ENCODE measurements around the gene SH3BP4. TPM values are rescaled to one million over a fixed set of nuclear protein-coding genes. Genes with fewer than 3 reads are reported as not detected.

Gene SH3BP4
- total RNA-seq, 1 donor from 2014 or later = 67.6 TPM

DNA sequence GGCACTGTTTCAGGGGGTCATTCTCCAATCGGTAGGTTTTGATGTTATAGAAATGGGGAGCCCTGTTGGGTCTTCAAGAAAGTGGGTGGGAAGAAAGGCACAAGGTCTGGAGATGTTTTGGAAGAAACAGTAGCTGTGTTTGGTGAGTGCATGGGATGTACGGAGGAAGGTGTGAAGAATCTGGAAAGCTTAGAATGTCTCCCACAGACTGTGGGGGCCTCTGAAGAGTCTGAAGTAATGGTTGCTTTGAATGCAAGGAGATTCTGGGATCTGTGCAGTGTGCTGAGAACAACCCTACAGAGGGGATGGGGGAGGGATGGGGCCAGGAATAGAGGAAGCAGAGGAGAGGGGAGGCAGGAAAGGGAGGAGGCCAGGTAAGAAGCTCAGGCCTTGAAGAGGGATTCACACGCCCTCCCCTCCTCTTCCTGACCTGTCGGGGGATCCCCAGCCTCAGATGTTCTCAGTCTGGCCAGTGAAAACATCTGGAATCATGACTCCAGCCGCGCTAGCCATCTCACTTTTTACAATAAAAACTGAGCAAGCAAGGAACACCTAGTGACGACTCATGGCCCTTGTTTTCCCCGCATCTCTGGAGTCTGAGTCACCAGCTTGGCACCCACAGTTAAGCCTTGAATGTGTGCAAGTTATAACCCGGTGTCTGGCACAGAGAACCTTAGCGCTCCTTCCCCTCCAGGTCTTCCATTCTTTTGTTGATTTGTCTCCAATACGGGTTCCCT, 74.2 kb downstream of the SH3BP4 start:
- no peak overlapping the region for H3K4me3 ChIP-seq (ENCODE audit: low read depth, low read length)
- DNase-seq (ENCODE audit: low read depth) = peak; percentile 73
- TF ChIP-seq, protein P1, sequence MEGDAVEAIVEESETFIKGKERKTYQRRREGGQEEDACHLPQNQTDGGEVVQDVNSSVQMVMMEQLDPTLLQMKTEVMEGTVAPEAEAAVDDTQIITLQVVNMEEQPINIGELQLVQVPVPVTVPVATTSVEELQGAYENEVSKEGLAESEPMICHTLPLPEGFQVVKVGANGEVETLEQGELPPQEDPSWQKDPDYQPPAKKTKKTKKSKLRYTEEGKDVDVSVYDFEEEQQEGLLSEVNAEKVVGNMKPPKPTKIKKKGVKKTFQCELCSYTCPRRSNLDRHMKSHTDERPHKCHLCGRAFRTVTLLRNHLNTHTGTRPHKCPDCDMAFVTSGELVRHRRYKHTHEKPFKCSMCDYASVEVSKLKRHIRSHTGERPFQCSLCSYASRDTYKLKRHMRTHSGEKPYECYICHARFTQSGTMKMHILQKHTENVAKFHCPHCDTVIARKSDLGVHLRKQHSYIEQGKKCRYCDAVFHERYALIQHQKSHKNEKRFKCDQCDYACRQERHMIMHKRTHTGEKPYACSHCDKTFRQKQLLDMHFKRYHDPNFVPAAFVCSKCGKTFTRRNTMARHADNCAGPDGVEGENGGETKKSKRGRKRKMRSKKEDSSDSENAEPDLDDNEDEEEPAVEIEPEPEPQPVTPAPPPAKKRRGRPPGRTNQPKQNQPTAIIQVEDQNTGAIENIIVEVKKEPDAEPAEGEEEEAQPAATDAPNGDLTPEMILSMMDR (conservative IDR thresholded peaks at IDR 0.05; ENCODE audit: low read depth, low read length) = no peak

DNA sequence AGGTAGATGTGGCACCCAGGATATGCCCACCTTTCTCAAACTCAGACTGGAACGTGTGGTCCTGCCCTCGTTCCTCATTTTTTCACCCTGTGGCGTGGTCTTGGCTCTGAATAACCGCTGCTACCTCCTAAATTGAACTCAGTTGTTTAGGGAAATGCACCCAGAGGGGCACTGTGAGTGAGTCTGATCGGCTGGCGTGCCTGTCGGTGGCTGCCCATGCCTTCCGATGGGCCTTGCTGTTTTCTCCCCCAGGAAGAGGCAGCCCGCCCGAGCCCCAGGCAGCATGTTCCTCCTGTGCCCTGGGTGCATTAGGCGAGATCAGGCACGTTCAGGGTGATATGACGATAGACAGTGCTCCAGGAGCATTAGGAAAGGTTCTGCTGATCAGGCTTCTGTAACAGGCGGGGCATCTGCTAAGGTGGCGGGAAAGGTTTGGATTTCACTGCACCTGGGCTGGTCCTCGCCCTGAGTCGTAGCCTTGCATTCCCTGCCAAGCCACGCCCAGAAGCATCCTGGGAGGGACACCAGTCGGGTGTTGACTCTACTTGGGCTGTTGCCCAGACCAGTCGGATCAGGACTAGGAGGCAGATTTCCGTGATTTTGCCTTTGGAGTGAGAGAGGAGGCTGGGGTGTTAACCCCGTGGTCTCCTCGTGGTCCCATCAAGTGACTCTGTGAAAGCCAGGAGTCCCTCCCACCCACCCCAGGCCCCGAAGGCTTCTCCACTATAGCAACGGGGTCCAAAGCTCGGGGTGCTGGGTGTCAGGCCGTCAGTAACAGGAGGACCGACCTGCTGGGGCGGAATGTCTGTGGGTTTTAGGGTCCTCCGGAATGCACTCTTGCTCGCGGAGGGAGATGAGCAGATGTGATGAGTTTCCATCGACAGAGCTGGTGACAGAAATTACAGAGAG, 75.1 kb downstream of the SH3BP4 start:
- no peak overlapping the region for H3K4me3 ChIP-seq (ENCODE audit: low read depth, low read length)
- no peak for DNase-seq (ENCODE audit: low read depth)
- TF ChIP-seq, protein P1 (conservative IDR thresholded peaks at IDR 0.05; ENCODE audit: low read depth, low read length) = no peak

DNA sequence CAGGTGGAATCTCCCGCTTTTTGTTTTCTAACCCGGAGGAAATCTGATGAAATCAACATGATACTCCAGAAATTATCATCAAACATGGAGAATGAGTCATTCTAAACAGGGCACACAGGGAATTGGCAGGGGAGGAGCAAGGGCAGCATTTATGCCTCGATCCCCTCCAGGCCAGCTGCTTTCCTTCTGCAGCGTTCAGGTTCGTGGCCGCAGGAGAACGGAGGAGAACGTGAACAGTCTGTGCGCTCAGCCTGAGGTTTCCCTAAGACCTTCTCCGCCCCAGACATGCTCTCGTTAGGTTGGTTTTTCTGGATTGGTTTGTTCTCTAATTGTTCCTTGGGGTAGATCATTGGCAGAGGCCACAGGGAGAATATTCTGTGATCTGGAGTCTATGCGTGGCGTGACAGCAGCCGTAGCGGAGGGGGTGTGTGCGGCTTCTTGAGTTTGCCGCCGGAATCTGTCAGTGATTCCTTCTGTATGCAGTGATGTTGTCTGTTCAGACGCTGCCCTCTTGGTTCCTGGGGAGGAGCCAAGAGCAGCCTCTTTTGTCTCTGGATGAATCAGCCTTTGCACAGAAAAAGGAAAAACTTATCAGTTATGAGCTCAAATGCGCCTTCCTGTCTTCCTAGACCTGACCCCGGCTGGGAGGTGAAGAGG, 75.9 kb downstream of the SH3BP4 start:
- TF ChIP-seq, protein P1 (conservative IDR thresholded peaks at IDR 0.05; ENCODE audit: low read depth, low read length) = no peak
- no peak overlapping the region for H3K4me3 ChIP-seq (ENCODE audit: low read depth, low read length)
- DNase-seq (ENCODE audit: low read depth) = no peak

DNA sequence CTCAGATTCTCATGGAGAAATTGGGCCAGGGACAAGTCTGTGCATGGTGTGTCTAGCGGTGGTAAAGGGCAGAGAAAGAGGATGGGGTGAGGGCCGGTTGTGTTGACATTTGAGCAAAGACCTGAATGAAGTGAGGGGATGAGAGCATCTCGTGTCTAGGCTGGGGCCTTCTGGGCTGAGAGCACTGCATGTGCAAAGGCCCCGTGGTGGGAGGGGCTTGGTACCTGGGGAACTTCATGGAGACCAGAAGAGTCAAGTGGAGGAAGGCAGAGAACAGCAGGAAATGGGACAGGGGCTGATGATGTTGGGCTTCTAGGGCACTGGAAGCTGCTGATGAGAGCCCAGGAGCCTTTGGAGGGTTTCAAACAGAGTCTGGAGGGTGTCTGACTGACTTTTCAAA, 76.8 kb downstream of the SH3BP4 start:
- no peak for DNase-seq (ENCODE audit: low read depth)
- TF ChIP-seq, protein P1 (conservative IDR thresholded peaks at IDR 0.05; ENCODE audit: low read depth, low read length) = no peak
- H3K4me3 ChIP-seq (ENCODE audit: low read depth, low read length) = no peak overlapping the region

DNA sequence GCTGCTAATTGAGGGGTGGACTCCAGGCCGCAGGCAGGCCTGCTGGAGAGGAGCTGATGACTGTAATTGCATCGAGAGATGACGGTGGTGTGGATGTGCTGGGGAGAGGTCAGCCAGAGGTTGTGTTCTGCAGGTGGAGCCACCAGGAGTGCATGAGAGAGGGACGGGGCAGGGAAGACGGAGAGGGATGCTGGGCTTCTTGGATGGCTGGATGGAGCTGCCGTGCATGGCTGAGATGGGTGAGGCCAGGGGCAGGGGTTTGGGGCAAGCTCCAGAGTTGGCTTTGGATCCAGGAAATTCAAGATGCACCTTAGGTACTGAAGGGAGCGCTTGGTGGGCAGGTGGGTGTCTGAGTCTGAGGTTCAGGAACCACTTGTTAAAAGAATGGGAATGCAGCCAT, 77.2 kb downstream of the SH3BP4 start:
- TF ChIP-seq, protein P1 (conservative IDR thresholded peaks at IDR 0.05; ENCODE audit: low read depth, low read length) = no peak
- DNase-seq (ENCODE audit: low read depth) = no peak
- no peak overlapping the region for H3K4me3 ChIP-seq (ENCODE audit: low read depth, low read length)

DNA sequence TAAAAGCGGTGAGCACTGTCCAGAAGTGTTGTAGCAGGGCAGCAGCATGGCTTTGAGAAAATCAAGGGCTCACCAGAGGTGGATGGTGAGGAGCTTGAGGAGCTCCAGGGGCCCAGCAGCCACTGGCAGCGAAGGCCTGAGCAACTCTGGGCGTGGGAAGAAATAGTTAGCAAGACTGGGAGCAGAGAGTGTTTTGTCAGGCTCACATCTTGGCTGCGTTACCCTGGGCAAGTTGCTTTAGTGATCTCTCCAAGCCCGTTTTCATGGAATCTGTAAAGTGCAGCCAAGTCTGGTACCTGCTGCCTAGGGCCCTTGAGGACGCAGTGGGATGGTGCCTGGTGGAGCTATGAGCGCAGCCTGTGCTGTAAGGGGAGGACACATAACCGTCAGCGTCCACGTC, 78.3 kb downstream of the SH3BP4 start:
- DNase-seq (ENCODE audit: low read depth) = no peak
- no peak overlapping the region for H3K4me3 ChIP-seq (ENCODE audit: low read depth, low read length)
- TF ChIP-seq, protein P1 (conservative IDR thresholded peaks at IDR 0.05; ENCODE audit: low read depth, low read length) = no peak

Data from epithelial cell of proximal tubule (primary cell).